Mammary epithelial cell (primary cell): Measurements from ENCODE around the gene IQSEC3.
"Not testable (repeated sequence)": the region's sequence is repeated elsewhere in the genome, so short reads cannot be mapped to it uniquely, and the experiment has no call there.

Experiments used
- EZH2 ChIP-seq: IDR thresholded peaks from 2 replicates; pipeline ENCODE4 v1.6.1; 2012; ENCODE audit warnings: low read length, inconsistent platforms, borderline replicate concordance
- TF ChIP-seq, protein P1 (sequence below), 2 donors: IDR thresholded peaks in 1 of 2; conservative IDR thresholded peaks in 1 of 2; 2 replicates each; pipeline ENCODE4 v1.5.1; 2011 to 2012; ENCODE audit warnings: inconsistent platforms in 2 of 2, low read length in 2 of 2, mild to moderate bottlenecking in 2 of 2, control low read depth in 1 of 2, low read depth in 1 of 2; ENCODE audit not compliant: insufficient read depth in 1 of 2; ENCODE audit errors: extremely low read depth in 1 of 2

DNA sequence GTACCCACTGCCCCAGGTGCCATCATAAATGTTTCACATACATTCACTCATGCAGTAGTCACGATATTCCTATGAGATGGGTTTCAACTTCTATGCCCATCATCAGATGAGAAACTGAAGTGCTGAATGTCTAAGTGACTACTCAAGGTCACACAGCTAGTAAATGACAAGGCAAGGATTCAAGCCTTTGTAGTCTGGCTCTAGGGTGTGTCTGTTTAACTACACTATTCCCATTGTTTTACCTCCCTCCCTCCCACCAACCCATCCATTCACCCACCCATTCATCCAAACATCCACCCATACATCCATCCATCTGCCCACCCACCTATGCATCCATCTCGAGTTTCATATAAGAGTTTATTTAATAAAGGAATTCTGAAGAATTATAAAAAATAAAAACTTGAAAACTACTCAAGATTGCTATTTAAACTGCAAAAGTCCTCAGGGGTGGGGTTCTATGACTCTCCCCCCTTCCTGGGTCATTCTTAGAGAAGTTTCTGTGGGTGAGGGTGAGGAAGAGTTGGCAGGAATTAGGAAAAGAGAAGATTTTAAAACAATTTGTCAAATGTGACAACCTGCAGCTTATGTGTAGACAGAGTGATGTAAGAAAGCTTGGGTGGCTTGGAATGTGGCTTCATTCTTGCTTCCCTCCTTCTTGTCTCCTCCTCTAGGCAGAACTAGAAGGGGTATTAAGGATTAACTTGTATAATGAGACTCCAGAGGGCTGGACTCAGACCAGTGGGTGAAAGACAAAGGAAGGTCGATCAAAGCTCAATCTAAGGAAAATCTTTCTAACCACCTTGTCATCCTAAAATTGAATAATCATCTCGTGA is 13.4 kb upstream of the IQSEC3 start:
- TF ChIP-seq, protein P1, sequence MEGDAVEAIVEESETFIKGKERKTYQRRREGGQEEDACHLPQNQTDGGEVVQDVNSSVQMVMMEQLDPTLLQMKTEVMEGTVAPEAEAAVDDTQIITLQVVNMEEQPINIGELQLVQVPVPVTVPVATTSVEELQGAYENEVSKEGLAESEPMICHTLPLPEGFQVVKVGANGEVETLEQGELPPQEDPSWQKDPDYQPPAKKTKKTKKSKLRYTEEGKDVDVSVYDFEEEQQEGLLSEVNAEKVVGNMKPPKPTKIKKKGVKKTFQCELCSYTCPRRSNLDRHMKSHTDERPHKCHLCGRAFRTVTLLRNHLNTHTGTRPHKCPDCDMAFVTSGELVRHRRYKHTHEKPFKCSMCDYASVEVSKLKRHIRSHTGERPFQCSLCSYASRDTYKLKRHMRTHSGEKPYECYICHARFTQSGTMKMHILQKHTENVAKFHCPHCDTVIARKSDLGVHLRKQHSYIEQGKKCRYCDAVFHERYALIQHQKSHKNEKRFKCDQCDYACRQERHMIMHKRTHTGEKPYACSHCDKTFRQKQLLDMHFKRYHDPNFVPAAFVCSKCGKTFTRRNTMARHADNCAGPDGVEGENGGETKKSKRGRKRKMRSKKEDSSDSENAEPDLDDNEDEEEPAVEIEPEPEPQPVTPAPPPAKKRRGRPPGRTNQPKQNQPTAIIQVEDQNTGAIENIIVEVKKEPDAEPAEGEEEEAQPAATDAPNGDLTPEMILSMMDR (conservative IDR thresholded peaks at IDR 0.05 in 1 of 2, IDR thresholded peaks at IDR 0.05 in 1 of 2; ENCODE audit: extremely low read depth in 1 of 2, insufficient read depth in 1 of 2, low read depth in 1 of 2, low read length in 2 of 2), result not testable (repeated sequence)
- not testable (repeated sequence) for TF ChIP-seq EZH2
